ENCODE measurements around the gene UQCRC1. TPM values are rescaled to one million over a fixed set of nuclear protein-coding genes. Genes with fewer than 3 reads are reported as not detected.
A peak's percentile ranks its signal among the peaks of the same experiment; 100 is the strongest.

UQCRC1 gene
- total RNA-seq = 100 to 1,000 TPM; 195 to 346 (median 302) TPM

DNA sequence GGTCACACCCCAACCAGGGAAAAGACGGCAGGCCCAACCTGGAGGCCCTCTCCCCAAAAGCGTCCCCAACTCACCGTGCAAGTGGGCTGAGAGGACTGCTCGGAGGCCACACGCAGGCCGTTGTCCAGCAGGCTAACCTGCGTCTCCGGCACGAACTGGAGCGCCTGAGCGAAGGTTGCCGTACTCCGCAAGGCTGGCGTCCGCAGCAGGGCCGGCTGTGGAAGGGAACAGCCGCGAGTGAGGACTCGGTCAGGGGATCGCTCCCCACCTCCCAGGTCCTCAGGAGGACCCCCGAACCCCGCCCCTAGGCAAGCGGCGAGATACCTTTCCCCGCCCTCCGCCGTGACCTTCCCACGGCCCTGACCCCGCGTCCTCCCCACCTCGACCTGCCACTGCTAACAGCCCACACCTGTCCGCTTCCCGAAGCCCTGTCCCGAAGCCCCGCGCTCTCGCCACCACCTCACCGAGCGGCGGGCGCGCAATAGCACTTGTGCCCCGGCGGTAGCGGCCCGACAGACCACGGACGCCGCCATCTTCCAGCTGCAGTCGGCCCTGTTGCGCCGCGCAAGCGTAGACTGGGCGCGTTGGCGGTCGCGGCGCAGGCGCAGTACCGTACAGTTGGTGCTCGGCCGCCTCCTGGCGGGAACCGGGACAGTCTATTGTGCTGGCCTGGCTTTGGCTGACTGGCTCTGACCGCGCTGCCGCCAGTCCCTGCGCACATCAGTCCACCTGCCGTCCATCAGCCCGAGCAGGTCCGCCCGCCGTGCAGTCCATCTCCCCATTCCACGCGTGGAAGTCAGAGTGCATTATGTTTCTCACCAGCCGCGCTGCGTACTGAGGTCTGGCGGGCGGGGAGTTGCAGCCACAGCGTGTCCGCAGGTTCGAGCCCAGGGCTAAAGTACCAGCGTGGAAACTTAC is at the start of gene UQCRC1:
TSS of gene UQCRC1 (minus strand) at position 559 of the 918 bp plus-strand sequence. CDS start at position 533, 26 bp downstream.
- TF ChIP-seq POLR2A (IDR thresholded peaks at IDR 0.05) (peak; percentile 68 to 74), POLR2AphosphoS5 (IDR thresholded peaks at IDR 0.05) (peak; percentile 78), EP300 (IDR thresholded peaks at IDR 0.05) (no peak)
- TF ChIP-seq, protein P1, sequence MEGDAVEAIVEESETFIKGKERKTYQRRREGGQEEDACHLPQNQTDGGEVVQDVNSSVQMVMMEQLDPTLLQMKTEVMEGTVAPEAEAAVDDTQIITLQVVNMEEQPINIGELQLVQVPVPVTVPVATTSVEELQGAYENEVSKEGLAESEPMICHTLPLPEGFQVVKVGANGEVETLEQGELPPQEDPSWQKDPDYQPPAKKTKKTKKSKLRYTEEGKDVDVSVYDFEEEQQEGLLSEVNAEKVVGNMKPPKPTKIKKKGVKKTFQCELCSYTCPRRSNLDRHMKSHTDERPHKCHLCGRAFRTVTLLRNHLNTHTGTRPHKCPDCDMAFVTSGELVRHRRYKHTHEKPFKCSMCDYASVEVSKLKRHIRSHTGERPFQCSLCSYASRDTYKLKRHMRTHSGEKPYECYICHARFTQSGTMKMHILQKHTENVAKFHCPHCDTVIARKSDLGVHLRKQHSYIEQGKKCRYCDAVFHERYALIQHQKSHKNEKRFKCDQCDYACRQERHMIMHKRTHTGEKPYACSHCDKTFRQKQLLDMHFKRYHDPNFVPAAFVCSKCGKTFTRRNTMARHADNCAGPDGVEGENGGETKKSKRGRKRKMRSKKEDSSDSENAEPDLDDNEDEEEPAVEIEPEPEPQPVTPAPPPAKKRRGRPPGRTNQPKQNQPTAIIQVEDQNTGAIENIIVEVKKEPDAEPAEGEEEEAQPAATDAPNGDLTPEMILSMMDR (IDR thresholded peaks at IDR 0.05) = peak in 3 of 4 experiments; percentile 87 to 93 (median 90)
- Histone ChIP-seq H3K27ac (peak within 1 kb of the TSS; percentile 57 to 96 (median 92)), H3K27me3 (no peaks in the 10 kb centered on the region), H3K4me3 (peak within 1 kb of the TSS; percentile 65 to 96), H3K36me3 (peaks cover 0 to 35% of the 10 kb centered on the region in 2 donors), H3K9me3 (no peaks in the 10 kb centered on the region), H3K4me1 (peaks cover 0 to 39% (median 13%) of the 10 kb centered on the region in 3 donors)
- peak; percentile 100 for ATAC-seq
- WGBS, 2 donors (ENCODE audit: low coverage in 1 of 2) = 4 to 7% methylated on average over 3 to 19 of the region's 86 CpGs

GRCh38 chr3:48656841-48657281 is 47.4 kb upstream of the UQCRC1 start:
- H3K9me3 ChIP-seq = no peaks in the 10 kb centered on the region
- H3K36me3 ChIP-seq = no peaks in the 10 kb centered on the region
- peak overlapping the region; percentile 39 to 70 for H3K4me3 ChIP-seq
- ATAC-seq = no peak
- peak overlapping the region in 3 of 4 donors; percentile 80 to 88 (median 82) for H3K27ac ChIP-seq
- no CpG with 5 or more reads among the region's 45 CpGs for WGBS, 2 donors (ENCODE audit: low coverage in 1 of 2)
- TF ChIP-seq EP300 (IDR thresholded peaks at IDR 0.05) (no peak), POLR2A (IDR thresholded peaks at IDR 0.05) (no peak)
- TF ChIP-seq, protein P1 (IDR thresholded peaks at IDR 0.05) = no peak
- H3K27me3 ChIP-seq = peaks cover 35% of the 10 kb centered on the region
- H3K4me1 ChIP-seq = peaks cover 0 to 30% (median 12%) of the 10 kb centered on the region in 3 donors

- Histone ChIP-seq H3K4me3 (peak overlapping the region; percentile 39 to 70), H3K9me3 (no peaks in the 10 kb centered on the region), H3K36me3 (no peaks in the 10 kb centered on the region), H3K4me1 (peaks cover 0 to 24% (median 10%) of the 10 kb centered on the region in 3 donors), H3K27ac (peak overlapping the region in 3 of 4 donors; percentile 80 to 88 (median 82)), H3K27me3 (peaks cover 29% of the 10 kb centered on the region)
- WGBS, 2 donors (ENCODE audit: low coverage in 1 of 2) = no CpG with 5 or more reads among the region's 94 CpGs
- peak; percentile 90 for ATAC-seq
- TF ChIP-seq, protein P1 (IDR thresholded peaks at IDR 0.05) = peak in 3 of 4 experiments; percentile 76 to 87 (median 79)
- TF ChIP-seq POLR2AphosphoS5 (IDR thresholded peaks at IDR 0.05) (peak; percentile 36), POLR2A (IDR thresholded peaks at IDR 0.05) (no peak), EP300 (IDR thresholded peaks at IDR 0.05) (no peak)
Observed at GRCh38 chr3:48656061-48656840, 46.8 kb upstream of the UQCRC1 start.

- WGBS, 2 donors (ENCODE audit: low coverage in 1 of 2) = no CpG with 5 or more reads among the region's 30 CpGs
- Histone ChIP-seq H3K36me3 (no peaks in the 10 kb centered on the region), H3K4me1 (peaks cover 0 to 20% (median 8%) of the 10 kb centered on the region in 3 donors), H3K9me3 (no peaks in the 10 kb centered on the region), H3K27me3 (peaks cover 23% of the 10 kb centered on the region), H3K27ac (peak overlapping the region in 3 of 4 donors; percentile 80 to 88 (median 82)), H3K4me3 (peak overlapping the region; percentile 39 to 70)
- ATAC-seq = no peak
- no peak for TF ChIP-seq POLR2AphosphoS5 (IDR thresholded peaks at IDR 0.05)
- TF ChIP-seq POLR2A (IDR thresholded peaks at IDR 0.05) = no peak
- TF ChIP-seq, protein P1 (IDR thresholded peaks at IDR 0.05) = no peak
- no peak for TF ChIP-seq EP300 (IDR thresholded peaks at IDR 0.05)
Observed at GRCh38 chr3:48655606-48656005, 46.2 kb upstream of the UQCRC1 start.
